HepG2 (cell line): ENCODE measurements around the gene PSKH1. TPM values are rescaled to one million over a fixed set of nuclear protein-coding genes. Genes with fewer than 3 reads are reported as not detected.

ENCODE experiments used
- BATF2 ChIP-seq: sonication (generic); formaldehyde crosslinking; IDR thresholded peaks from 2 replicates; pipeline ENCODE4 v1.8.0; 2022; ENCODE audit warnings: mild to moderate bottlenecking, missing genetic modification reagents, moderate library complexity
- FUBP1 ChIP-seq: sonication (generic); formaldehyde crosslinking; IDR thresholded peaks from 2 replicates; pipeline ENCODE4 v1.5.1; 2020; ENCODE audit warnings: missing genetic modification reagents, mild to moderate bottlenecking, borderline replicate concordance
- HDAC1 ChIP-seq: sonication (generic); formaldehyde crosslinking; IDR thresholded peaks from 2 replicates; pipeline ENCODE4 v1.5.1; 2020; ENCODE audit warnings: mild to moderate bottlenecking, missing genetic modification reagents
- HOXD1 ChIP-seq: sonication (generic); formaldehyde crosslinking; IDR thresholded peaks from 2 replicates; pipeline ENCODE4 v1.5.0; 2020; ENCODE audit warnings: missing genetic modification reagents
- MED1 ChIP-seq: sonication (generic); formaldehyde crosslinking; IDR thresholded peaks from 2 replicates; pipeline ENCODE4 v1.4.0; 2020; ENCODE audit warnings: missing genetic modification reagents
- MEIS1 ChIP-seq: sonication (generic); formaldehyde crosslinking; IDR thresholded peaks from 2 replicates; pipeline ENCODE4 v1.9.0; 2021; ENCODE audit warnings: mild to moderate bottlenecking, missing genetic modification reagents, moderate library complexity, borderline replicate concordance
- NFE2L2 ChIP-seq: fragments of 150-350 bp; IDR thresholded peaks from 2 replicates; pipeline ENCODE4 v1.6.1; 2014; ENCODE audit warnings: low read length
- NONO ChIP-seq, 2 experiments: fragments of 450-650 bp in 1 of 2; sonication (generic) in 1 of 2; formaldehyde crosslinking in 1 of 2; IDR thresholded peaks in 1 of 2; conservative IDR thresholded peaks in 1 of 2; 2 replicates each; pipeline versions ENCODE4 v1.6.1 to v1.8.0; 2017 to 2022; ENCODE audit warnings: mild to moderate bottlenecking in 1 of 2, missing genetic modification reagents in 1 of 2, moderate library complexity in 1 of 2
- PITX1 ChIP-seq: sonication (generic); formaldehyde crosslinking; IDR thresholded peaks from 2 replicates; pipeline ENCODE4 v1.5.1; 2020; ENCODE audit warnings: mild to moderate bottlenecking, missing genetic modification reagents
- PREB ChIP-seq: sonication (generic); formaldehyde crosslinking; IDR thresholded peaks from 2 replicates; pipeline ENCODE4 v1.4.0; 2020; ENCODE audit warnings: missing genetic modification reagents
- SNAPC4 ChIP-seq: sonication (generic); formaldehyde crosslinking; IDR thresholded peaks from 2 replicates; pipeline ENCODE4 v1.4.0; 2020; ENCODE audit warnings: mild to moderate bottlenecking, missing genetic modification reagents
- TFDP1 ChIP-seq: IDR thresholded peaks from 2 replicates; pipeline ENCODE4 v1.6.1; 2016; ENCODE audit warnings: missing compliant biosample characterization, missing genetic modification reagents, borderline replicate concordance
- THAP11 ChIP-seq: IDR thresholded peaks from 2 replicates; pipeline ENCODE4 v1.6.1; 2016; ENCODE audit warnings: missing biosample characterization, missing genetic modification reagents
- ZBTB49 ChIP-seq: sonication (generic); formaldehyde crosslinking; IDR thresholded peaks from 2 replicates; pipeline ENCODE4 v1.4.0; 2020; ENCODE audit warnings: missing genetic modification reagents, borderline replicate concordance
- ZNF780A ChIP-seq: sonication (generic); formaldehyde crosslinking; IDR thresholded peaks from 2 replicates; pipeline ENCODE4 v1.8.0; 2022; ENCODE audit warnings: mild to moderate bottlenecking, missing genetic modification reagents, moderate library complexity
- polyA plus RNA-seq, 8 experiments: library from polyadenylated mRNA; depleted of rRNA in 3 of 8; stranded (reverse) in 7 of 8; unstranded in 1 of 8; fragments of >200 nt; fragmentation: Illumina TruSeq in 4 of 8; extraction: Trizol in 4 of 8; gene quantifications; 2 replicates each; pipeline versions ENCODE4 v1.2.1 to v1.2.3, GENCODE V29; 2011 to 2016; ENCODE audit warnings: low read depth in 4 of 8, missing spikeins in 1 of 8, mixed read lengths in 1 of 8; ENCODE audit not compliant: insufficient read depth in 1 of 8
- total RNA-seq, 5 experiments: library from RNA; depleted of rRNA; stranded (reverse); fragments of >200 nt; fragmentation: Illumina TruSeq; extraction: Trizol; gene quantifications; 2 replicates each; pipeline ENCODE4 v1.2.3, GENCODE V29; 2016; ENCODE audit warnings: low read depth in 1 of 5

The PSKH1 gene
- total and polyA plus RNA-seq, 2 of the 13 experiments (the other 11 are each of a cell fraction or from before 2014, with no cell fraction given) = 8.4 to 19.1 TPM

GRCh38 chr16:67935402-67936123, 42.5 kb downstream of the PSKH1 start (continued):
- TF ChIP-seq SNAPC4 (CRISPR knock-in tag) (no peak), HOXD1 (CRISPR knock-in tag) (peak; percentile 44; the same call in 1 of the 2 replicates), FUBP1 (CRISPR knock-in tag) (peak; percentile 67; the same call in 1 of the 2 replicates), TFDP1 (CRISPR knock-in tag) (peak; percentile 76; the same call in 1 of the 2 replicates), PREB (CRISPR knock-in tag) (peak; percentile 91; the same call in 1 of the 2 replicates), BATF2 (peak; percentile 38; the same call in 1 of the 2 replicates), NFE2L2 (no peak), ZNF780A (no peak), NONO (IDR thresholded peaks at IDR 0.05) (no peak), NONO (CRISPR knock-in tag; conservative IDR thresholded peaks at IDR 0.05) (peak; percentile 73), MED1 (CRISPR knock-in tag) (peak; percentile 79), ZBTB49 (CRISPR knock-in tag) (peak; percentile 93; the same call in 1 of the 2 replicates), HDAC1 (CRISPR knock-in tag) (peak; percentile 76), PITX1 (CRISPR knock-in tag) (peak; percentile 16; the same call in 1 of the 2 replicates), THAP11 (peak; percentile 87), MEIS1 (CRISPR knock-in tag) (peak; percentile 94)
